Mesendoderm (in vitro differentiated cells): ENCODE results near the gene GDPD5.

Experiments
- DNase-seq: peaks from one replicate; pipeline ENCODE4 v3.0.0; 2013
- H2AK5ac ChIP-seq: 2 replicates; pipeline ENCODE4 v1.6.1; 2013; ENCODE audit warnings: low read length, inconsistent platforms
- H2BK120ac ChIP-seq: 2 replicates; pipeline ENCODE4 v1.6.1; 2013; ENCODE audit warnings: low read depth, mild to moderate bottlenecking, low read length, moderate library complexity, mixed read lengths
- H2BK15ac ChIP-seq: replicated peaks from 2 replicates; pipeline ENCODE4 v1.6.1; 2013; ENCODE audit warnings: low read depth, mild to moderate bottlenecking, moderate library complexity
- H2BK5ac ChIP-seq: 2 replicates; pipeline ENCODE4 v1.6.1; 2013; ENCODE audit warnings: low read length, inconsistent platforms
- H3K18ac ChIP-seq: 2 replicates; pipeline ENCODE4 v1.6.1; 2013; ENCODE audit warnings: mild to moderate bottlenecking, low read length, mixed read lengths
- H3K23ac ChIP-seq: one replicate; pipeline ENCODE4 v1.6.1; 2013; ENCODE audit warnings: low read length
- H3K27ac ChIP-seq: 2 replicates; pipeline ENCODE4 v1.5.1; 2013; ENCODE audit warnings: low read depth, mild to moderate bottlenecking, inconsistent platforms, low read length, moderate library complexity
- H3K27me3 ChIP-seq: 2 replicates; pipeline ENCODE4 v1.6.1; 2013; ENCODE audit warnings: low read length, control low read depth, mild to moderate bottlenecking, inconsistent platforms; ENCODE audit not compliant: insufficient read depth, poor library complexity
- H3K36me3 ChIP-seq: 2 replicates; pipeline ENCODE4 v1.6.1; 2013; ENCODE audit warnings: low read length, inconsistent platforms; ENCODE audit not compliant: control insufficient read depth, insufficient read depth
- H3K4ac ChIP-seq: one replicate; pipeline ENCODE4 v1.6.1; 2013; ENCODE audit warnings: low read depth, mild to moderate bottlenecking, low read length, moderate library complexity
- H3K4me1 ChIP-seq: 2 replicates; pipeline ENCODE4 v1.6.1; 2013; ENCODE audit warnings: low read depth, low read length, inconsistent platforms; ENCODE audit not compliant: control insufficient read depth
- H3K4me2 ChIP-seq: 2 replicates; pipeline ENCODE4 v1.6.1; 2013; ENCODE audit warnings: low read length
- H3K4me3 ChIP-seq: 2 replicates; pipeline ENCODE4 v1.5.1; 2013; ENCODE audit warnings: mild to moderate bottlenecking, low read length
- H3K56ac ChIP-seq: one replicate; pipeline ENCODE4 v1.6.1; 2013; ENCODE audit warnings: low read length
- H3K79me1 ChIP-seq: 2 replicates; pipeline ENCODE4 v1.6.1; 2013; ENCODE audit warnings: low read length, inconsistent platforms
- H3K79me2 ChIP-seq: 2 replicates; pipeline ENCODE4 v1.6.1; 2013; ENCODE audit warnings: mild to moderate bottlenecking, low read length; ENCODE audit not compliant: control insufficient read depth, insufficient read depth
- H3K9ac ChIP-seq: 2 replicates; pipeline ENCODE4 v1.6.1; 2013; ENCODE audit warnings: low read length, inconsistent platforms
- H4K5ac ChIP-seq: one replicate; pipeline ENCODE4 v1.6.1; 2013; ENCODE audit warnings: low read length
- H4K8ac ChIP-seq: one replicate; pipeline ENCODE4 v1.6.1; 2013; ENCODE audit warnings: low read depth, mild to moderate bottlenecking, control low read depth, low read length, moderate library complexity
- WGBS: extraction: QIAGEN DNeasy Blood & Tissue Kit; methylation state at CpG from one replicate; pipeline ENCODE4 v1.1.7; 2013; ENCODE audit warnings: low lambda C conversion rate, missing lambda C conversion rate; ENCODE audit not compliant: insufficient coverage; ENCODE audit errors: extremely low coverage; 5-methylcytosine and 5-hydroxymethylcytosine counted together

The GDPD5 gene

DNA sequence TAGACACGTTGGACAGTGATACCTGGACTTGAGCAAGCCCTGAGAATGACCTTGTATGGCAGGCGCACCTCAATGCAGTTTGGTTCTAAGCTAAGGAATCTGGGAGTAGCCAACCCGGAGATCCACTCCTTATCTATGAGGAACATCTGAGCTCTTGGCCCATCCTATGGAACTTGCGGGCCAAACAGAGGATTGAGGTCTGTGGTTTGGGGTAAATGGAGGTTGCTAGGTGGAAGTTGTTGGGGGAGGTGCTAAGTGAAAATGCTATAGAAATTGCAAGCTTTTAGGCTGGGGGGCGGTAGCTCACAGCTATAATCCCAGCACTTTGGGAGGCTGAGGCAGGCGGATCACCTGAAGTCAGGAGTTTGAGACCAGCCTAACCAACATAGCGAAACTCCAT lies 8.9 kb downstream of the GDPD5 start:
- Histone ChIP-seq H3K27ac (no peak overlapping the region), H3K27me3 (no peaks in the 10 kb centered on the region), H3K4ac (no peak overlapping the region), H3K4me2 (no peak overlapping the region), H3K36me3 (no peaks in the 10 kb centered on the region), H4K8ac (no peak overlapping the region), H2BK120ac (no peak overlapping the region), H3K9ac (no peak overlapping the region), H3K4me3 (no peak overlapping the region), H4K5ac (no peak overlapping the region), H3K4me1 (no peaks in the 10 kb centered on the region), H2BK15ac (no peak overlapping the region), H3K18ac (no peak overlapping the region), H3K23ac (no peak overlapping the region), H2BK5ac (no peak overlapping the region), H3K79me1 (no peaks in the 10 kb centered on the region), H2AK5ac (no peak overlapping the region), H3K56ac (no peak overlapping the region), H3K79me2 (no peaks in the 10 kb centered on the region)
- DNase-seq: no peak
- no CpG with 5 or more reads among the region's 7 CpGs for WGBS

DNA sequence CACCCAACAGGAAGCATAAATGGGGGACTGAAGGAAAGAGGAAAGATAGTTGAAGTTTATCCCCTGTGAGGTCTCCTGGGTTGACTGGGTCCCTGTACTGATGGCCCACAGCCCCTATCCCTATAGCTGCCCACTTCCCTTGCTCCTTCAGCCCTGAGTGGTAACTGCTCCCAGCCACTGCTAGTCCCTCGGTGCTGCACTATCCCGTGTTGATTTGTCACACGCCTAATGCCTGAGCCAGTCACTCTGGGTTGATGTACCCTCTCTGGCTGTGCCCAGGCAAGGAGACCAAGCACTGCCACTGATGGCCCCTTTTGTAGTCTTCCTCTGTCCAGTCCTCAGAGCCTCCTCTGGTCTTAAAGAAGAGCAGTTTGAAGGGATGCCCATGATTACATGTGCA lies 9.6 kb downstream of the GDPD5 start:
- no peak overlapping the region for H3K4ac ChIP-seq
- H3K9ac ChIP-seq: no peak overlapping the region
- H3K79me2 ChIP-seq: no peaks in the 10 kb centered on the region
- H3K79me1 ChIP-seq: no peaks in the 10 kb centered on the region
- no peak overlapping the region for H3K27ac ChIP-seq
- no peak overlapping the region for H3K4me3 ChIP-seq
- no peaks in the 10 kb centered on the region for H3K27me3 ChIP-seq
- no peak overlapping the region for H2BK5ac ChIP-seq
- no peaks in the 10 kb centered on the region for H3K36me3 ChIP-seq
- H2BK15ac ChIP-seq: no peak overlapping the region
- no peak overlapping the region for H3K18ac ChIP-seq
- peak overlapping the region; percentile 45 for H3K23ac ChIP-seq
- H3K4me2 ChIP-seq: no peak overlapping the region
- no peak overlapping the region for H3K56ac ChIP-seq
- WGBS: no CpG with 5 or more reads among the region's 3 CpGs
- no peak for DNase-seq
- no peak overlapping the region for H4K5ac ChIP-seq
- no peak overlapping the region for H2BK120ac ChIP-seq
- no peak overlapping the region for H4K8ac ChIP-seq
- H2AK5ac ChIP-seq: no peak overlapping the region
- H3K4me1 ChIP-seq: no peaks in the 10 kb centered on the region

DNA sequence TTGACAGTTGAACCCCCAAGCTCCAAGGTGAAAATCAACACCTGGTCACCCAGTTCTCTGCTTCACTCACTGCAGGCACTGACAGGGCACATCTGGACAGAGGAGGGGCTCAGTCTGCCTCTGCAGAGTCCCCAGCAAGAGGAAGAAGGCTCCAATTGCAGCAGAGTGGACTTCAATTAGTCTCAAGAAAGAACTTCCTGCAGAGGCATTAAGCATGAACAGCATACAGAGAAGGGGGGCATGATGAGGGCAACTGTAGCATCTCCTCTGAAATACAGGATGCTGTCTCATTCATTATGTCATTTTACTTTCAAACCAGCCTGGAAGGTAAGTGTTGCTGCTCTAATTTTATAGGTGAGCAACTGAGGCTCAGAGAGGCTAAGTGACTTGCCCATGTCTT lies 11.1 kb downstream of the GDPD5 start:
- Histone ChIP-seq H2AK5ac (no peak overlapping the region), H3K56ac (no peak overlapping the region), H3K23ac (no peak overlapping the region), H3K9ac (no peak overlapping the region), H3K18ac (no peak overlapping the region), H4K5ac (no peak overlapping the region), H3K4ac (no peak overlapping the region), H3K36me3 (no peaks in the 10 kb centered on the region), H3K79me2 (no peaks in the 10 kb centered on the region), H2BK5ac (no peak overlapping the region), H3K27ac (no peak overlapping the region), H3K4me2 (no peak overlapping the region), H2BK15ac (no peak overlapping the region), H2BK120ac (no peak overlapping the region), H3K79me1 (no peaks in the 10 kb centered on the region), H3K27me3 (no peaks in the 10 kb centered on the region), H3K4me3 (no peak overlapping the region), H4K8ac (no peak overlapping the region), H3K4me1 (no peaks in the 10 kb centered on the region)
- DNase-seq: no peak

DNA sequence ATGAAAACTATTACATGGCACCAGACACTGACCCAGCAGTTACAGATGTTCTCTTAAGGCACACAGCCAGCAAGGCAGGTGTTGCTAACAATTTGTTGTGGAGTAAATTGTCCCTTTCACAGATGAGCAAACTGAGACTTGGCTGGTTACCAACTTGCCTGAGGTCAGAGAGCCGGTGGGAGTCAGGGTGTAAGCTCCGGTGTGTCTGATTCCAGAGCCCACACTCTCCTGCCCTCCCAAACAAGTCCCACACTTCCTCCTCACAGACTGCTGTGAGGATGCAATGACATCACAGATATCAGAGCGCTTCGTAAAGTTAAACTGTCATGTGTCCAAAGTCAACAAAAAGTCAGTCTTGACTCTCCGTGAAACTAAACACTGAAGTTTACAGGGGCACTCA lies 12.5 kb downstream of the GDPD5 start:
- H2BK15ac ChIP-seq: no peak overlapping the region
- no peaks in the 10 kb centered on the region for H3K27me3 ChIP-seq
- no peak for DNase-seq
- H2AK5ac ChIP-seq: no peak overlapping the region
- no CpG with 5 or more reads among the region's 5 CpGs for WGBS
- H3K4me2 ChIP-seq: no peak overlapping the region
- H3K27ac ChIP-seq: no peak overlapping the region
- no peak overlapping the region for H4K8ac ChIP-seq
- H3K4me3 ChIP-seq: no peak overlapping the region
- H2BK120ac ChIP-seq: no peak overlapping the region
- no peak overlapping the region for H3K18ac ChIP-seq
- H3K79me2 ChIP-seq: no peaks in the 10 kb centered on the region
- no peaks in the 10 kb centered on the region for H3K79me1 ChIP-seq
- H3K36me3 ChIP-seq: no peaks in the 10 kb centered on the region
- H3K56ac ChIP-seq: no peak overlapping the region
- H2BK5ac ChIP-seq: no peak overlapping the region
- no peak overlapping the region for H3K4ac ChIP-seq
- H3K4me1 ChIP-seq: no peaks in the 10 kb centered on the region
- H3K23ac ChIP-seq: no peak overlapping the region
- H3K9ac ChIP-seq: no peak overlapping the region
- no peak overlapping the region for H4K5ac ChIP-seq

DNA sequence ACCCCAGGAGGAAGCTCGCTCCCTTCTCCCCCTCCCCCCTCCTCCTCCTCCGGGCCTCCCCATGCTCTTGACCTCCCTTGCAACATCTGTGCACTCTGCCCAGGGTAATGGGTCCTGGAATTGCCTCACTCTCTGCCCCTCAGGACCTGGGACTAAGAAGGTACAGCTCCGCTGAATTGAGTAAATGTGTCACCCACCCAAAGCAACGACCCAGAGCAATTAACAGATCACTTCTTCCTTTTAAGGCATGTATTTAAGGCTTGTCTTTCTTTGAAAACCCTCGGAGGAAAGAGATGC lies 15.1 kb downstream of the GDPD5 start:
- Histone ChIP-seq H2BK5ac (no peak overlapping the region), H2BK15ac (no peak overlapping the region), H3K4me2 (no peak overlapping the region), H3K27me3 (no peaks in the 10 kb centered on the region), H3K9ac (no peak overlapping the region), H2BK120ac (no peak overlapping the region), H3K4me3 (no peak overlapping the region), H3K27ac (no peak overlapping the region), H3K79me1 (no peaks in the 10 kb centered on the region), H4K5ac (no peak overlapping the region), H3K56ac (no peak overlapping the region), H4K8ac (no peak overlapping the region), H3K4ac (no peak overlapping the region), H3K23ac (no peak overlapping the region), H3K18ac (no peak overlapping the region), H3K36me3 (no peaks in the 10 kb centered on the region), H3K79me2 (no peaks in the 10 kb centered on the region), H2AK5ac (no peak overlapping the region), H3K4me1 (no peaks in the 10 kb centered on the region)
- DNase-seq: no peak
- WGBS: no CpG with 5 or more reads among the region's 5 CpGs

DNA sequence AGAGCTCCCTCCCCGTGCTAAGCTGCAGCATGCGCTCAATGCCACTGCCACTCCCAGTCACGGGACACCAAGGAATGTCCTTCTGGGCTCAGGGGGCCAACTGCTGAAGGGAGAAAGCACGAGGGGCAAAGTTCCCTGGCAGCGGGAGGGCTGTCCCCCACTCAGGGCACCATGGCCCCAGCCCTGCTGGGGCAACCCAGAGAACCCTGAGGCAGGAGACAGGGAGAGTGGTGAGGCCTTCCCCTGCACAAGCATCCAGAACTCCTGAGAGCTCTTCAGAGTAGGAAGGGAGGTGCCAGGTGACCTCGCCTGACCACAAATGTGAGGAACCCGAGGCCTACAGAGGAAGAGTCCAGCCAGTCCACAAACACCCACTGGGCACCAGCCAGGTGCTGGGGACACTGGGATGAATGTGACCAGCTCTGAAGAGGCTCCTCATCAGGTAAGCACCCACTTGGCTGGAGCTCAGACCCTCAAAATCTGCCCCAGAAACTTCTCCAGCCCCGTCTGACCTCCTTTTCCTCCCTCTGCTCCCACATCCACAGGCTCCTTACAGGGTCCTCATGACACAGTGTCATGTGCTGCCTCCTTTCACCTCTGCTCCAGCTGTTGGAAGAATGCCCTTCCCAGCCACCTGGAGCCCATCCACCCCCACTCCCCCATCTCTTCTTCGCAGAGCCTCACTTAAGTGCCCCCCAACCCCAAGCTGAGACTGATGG lies 15.6 kb downstream of the GDPD5 start:
- H3K27me3 ChIP-seq: no peaks in the 10 kb centered on the region
- H3K56ac ChIP-seq: no peak overlapping the region
- no peak for DNase-seq
- H3K9ac ChIP-seq: no peak overlapping the region
- no peaks in the 10 kb centered on the region for H3K36me3 ChIP-seq
- H3K79me1 ChIP-seq: no peaks in the 10 kb centered on the region
- H3K23ac ChIP-seq: no peak overlapping the region
- H2AK5ac ChIP-seq: no peak overlapping the region
- no peak overlapping the region for H4K5ac ChIP-seq
- H3K27ac ChIP-seq: no peak overlapping the region
- H3K79me2 ChIP-seq: no peaks in the 10 kb centered on the region
- no peak overlapping the region for H3K4me3 ChIP-seq
- H2BK5ac ChIP-seq: no peak overlapping the region
- no peaks in the 10 kb centered on the region for H3K4me1 ChIP-seq
- H3K18ac ChIP-seq: no peak overlapping the region
- H4K8ac ChIP-seq: no peak overlapping the region
- no CpG with 5 or more reads among the region's 9 CpGs for WGBS
- H2BK120ac ChIP-seq: no peak overlapping the region
- no peak overlapping the region for H2BK15ac ChIP-seq
- H3K4ac ChIP-seq: no peak overlapping the region
- no peak overlapping the region for H3K4me2 ChIP-seq
